DND-41 (cell line): ENCODE results near the gene GUCA1A.
"Not testable (repeated sequence)": the region's sequence is repeated elsewhere in the genome, so short reads cannot be mapped to it uniquely, and the experiment has no call there.

Experiments used
- ATAC-seq: fragments of 200-7000 bp; cut with Tn5 transposase; 3 replicates; pipeline ENCODE4 v1.9.1; 2021; ENCODE audit warnings: low read depth; ENCODE audit not compliant: insufficient read depth
- DNase-seq: peaks from one replicate; pipeline ENCODE4 v3.0.0-alpha.2; 2020
- H2AFZ ChIP-seq: 2 replicates; pipeline ENCODE4 v1.6.0; 2012; ENCODE audit warnings: low read depth, low read length
- H3K27ac ChIP-seq: 2 replicates; pipeline ENCODE4 v1.5.1; 2012; ENCODE audit warnings: low read length, inconsistent platforms
- H3K27me3 ChIP-seq: fragments of 200-600 bp; sonication (generic); 2 replicates; pipeline ENCODE4 v1.6.0; 2012; ENCODE audit warnings: low read length, mild to moderate bottlenecking, inconsistent platforms; ENCODE audit not compliant: insufficient read depth, poor library complexity
- H3K36me3 ChIP-seq: 2 replicates; pipeline ENCODE4 v1.5.1; 2012; ENCODE audit warnings: low read length, inconsistent platforms; ENCODE audit not compliant: insufficient read depth
- H3K4me1 ChIP-seq: 2 replicates; pipeline ENCODE4 v1.5.1; 2012; ENCODE audit warnings: mild to moderate bottlenecking, low read length; ENCODE audit not compliant: insufficient read depth
- H3K4me2 ChIP-seq: 2 replicates; pipeline ENCODE4 v1.6.0; 2012; ENCODE audit warnings: mild to moderate bottlenecking, moderate library complexity, low read length, inconsistent platforms; ENCODE audit not compliant: insufficient read depth
- H3K4me3 ChIP-seq, 2 experiments: fragments of 200-600 bp in 1 of 2; shearing (Covaris generic) in 1 of 2; 2 replicates each; pipeline ENCODE4 v1.5.1; 2012 to 2016; ENCODE audit warnings: inconsistent platforms in 2 of 2, low read length in 2 of 2, mild to moderate bottlenecking in 2 of 2, low read depth in 1 of 2, moderate library complexity in 1 of 2
- H3K79me2 ChIP-seq: 2 replicates; pipeline ENCODE4 v1.6.0; 2012; ENCODE audit warnings: low read length, inconsistent platforms; ENCODE audit not compliant: insufficient read depth
- H3K9ac ChIP-seq: 2 replicates; pipeline ENCODE4 v1.6.0; 2012; ENCODE audit warnings: low read depth, mild to moderate bottlenecking, inconsistent platforms, low read length, moderate library complexity
- H3K9me3 ChIP-seq: 2 replicates; pipeline ENCODE4 v1.5.1; 2012; ENCODE audit warnings: low read length, moderate library complexity, mild to moderate bottlenecking, inconsistent platforms; ENCODE audit not compliant: insufficient read depth, severe bottlenecking
- H4K20me1 ChIP-seq: 2 replicates; pipeline ENCODE4 v1.6.0; 2012; ENCODE audit warnings: low read length; ENCODE audit not compliant: insufficient read depth
- CTCF ChIP-seq: IDR thresholded peaks from 2 replicates; pipeline ENCODE4 v1.5.1; 2012; ENCODE audit warnings: borderline replicate concordance, low read length, moderate library complexity, mild to moderate bottlenecking; ENCODE audit not compliant: poor library complexity, severe bottlenecking; ENCODE audit errors: extremely low read depth
- EZH2 ChIP-seq: IDR thresholded peaks from 3 replicates; pipeline ENCODE4 v1.6.1; 2012; ENCODE audit warnings: borderline replicate concordance, low read depth, mild to moderate bottlenecking, moderate library complexity, low read length, inconsistent platforms; ENCODE audit not compliant: severe bottlenecking

Gene GUCA1A

GRCh38 chr6:42190554-42191183 lies 17.5 kb downstream of the GUCA1A start:
- DNase-seq, result no peak
- no peak for ATAC-seq
- H3K27me3 ChIP-seq, result no peaks in the 10 kb centered on the region
- H3K36me3 ChIP-seq, result no peaks in the 10 kb centered on the region
- H3K4me3 ChIP-seq, result no peak overlapping the region
- H3K9me3 ChIP-seq, result no peaks in the 10 kb centered on the region
- H3K27ac ChIP-seq, result no peak overlapping the region
- no peak for TF ChIP-seq EZH2
- no peak for TF ChIP-seq CTCF
- H3K4me2 ChIP-seq, result no peak overlapping the region
- no peaks in the 10 kb centered on the region for H3K4me1 ChIP-seq
- no peak overlapping the region for H2AFZ ChIP-seq
- no peaks in the 10 kb centered on the region for H3K79me2 ChIP-seq
- no peaks in the 10 kb centered on the region for H4K20me1 ChIP-seq
- H3K9ac ChIP-seq, result no peak overlapping the region

- not testable (repeated sequence) for H3K4me1 ChIP-seq, H3K4me3 ChIP-seq, H4K20me1 ChIP-seq, H3K79me2 ChIP-seq, H3K9ac ChIP-seq, H2AFZ ChIP-seq, ATAC-seq, H3K36me3 ChIP-seq, DNase-seq, H3K4me2 ChIP-seq, H3K9me3 ChIP-seq, H3K27ac ChIP-seq, H3K27me3 ChIP-seq
These were observed 19.2 kb downstream of the GUCA1A start for GRCh38 chr6:42192385-42192784.

- TF ChIP-seq EZH2, result no peak
- TF ChIP-seq CTCF, result no peak
- no peak overlapping the region for H2AFZ ChIP-seq
- no peak overlapping the region for H3K9ac ChIP-seq
- H3K4me2 ChIP-seq, result no peak overlapping the region
- no peaks in the 10 kb centered on the region for H3K4me1 ChIP-seq
- ATAC-seq (no peak), DNase-seq (no peak)
- no peak overlapping the region for H3K4me3 ChIP-seq
- no peaks in the 10 kb centered on the region for H3K27me3 ChIP-seq
- H4K20me1 ChIP-seq, result no peaks in the 10 kb centered on the region
- H3K27ac ChIP-seq, result no peak overlapping the region
- H3K9me3 ChIP-seq, result no peaks in the 10 kb centered on the region
- no peaks in the 10 kb centered on the region for H3K79me2 ChIP-seq
- H3K36me3 ChIP-seq, result no peaks in the 10 kb centered on the region
These were observed 20.3 kb downstream of the GUCA1A start for GRCh38 chr6:42193491-42193894.

GRCh38 chr6:42194056-42194455 lies 20.9 kb downstream of the GUCA1A start:
- ATAC-seq (no peak), DNase-seq (no peak)
- Histone ChIP-seq H3K79me2 (no peaks in the 10 kb centered on the region), H3K9me3 (no peaks in the 10 kb centered on the region), H3K36me3 (no peaks in the 10 kb centered on the region), H3K27me3 (no peaks in the 10 kb centered on the region), H3K4me2 (no peak overlapping the region), H3K27ac (no peak overlapping the region), H2AFZ (no peak overlapping the region), H3K4me3 (no peak overlapping the region), H3K9ac (no peak overlapping the region), H3K4me1 (no peaks in the 10 kb centered on the region), H4K20me1 (no peaks in the 10 kb centered on the region)
- TF ChIP-seq CTCF (no peak), EZH2 (no peak)
